ENCODE results near the gene WWOX.

WWOX gene

DNA sequence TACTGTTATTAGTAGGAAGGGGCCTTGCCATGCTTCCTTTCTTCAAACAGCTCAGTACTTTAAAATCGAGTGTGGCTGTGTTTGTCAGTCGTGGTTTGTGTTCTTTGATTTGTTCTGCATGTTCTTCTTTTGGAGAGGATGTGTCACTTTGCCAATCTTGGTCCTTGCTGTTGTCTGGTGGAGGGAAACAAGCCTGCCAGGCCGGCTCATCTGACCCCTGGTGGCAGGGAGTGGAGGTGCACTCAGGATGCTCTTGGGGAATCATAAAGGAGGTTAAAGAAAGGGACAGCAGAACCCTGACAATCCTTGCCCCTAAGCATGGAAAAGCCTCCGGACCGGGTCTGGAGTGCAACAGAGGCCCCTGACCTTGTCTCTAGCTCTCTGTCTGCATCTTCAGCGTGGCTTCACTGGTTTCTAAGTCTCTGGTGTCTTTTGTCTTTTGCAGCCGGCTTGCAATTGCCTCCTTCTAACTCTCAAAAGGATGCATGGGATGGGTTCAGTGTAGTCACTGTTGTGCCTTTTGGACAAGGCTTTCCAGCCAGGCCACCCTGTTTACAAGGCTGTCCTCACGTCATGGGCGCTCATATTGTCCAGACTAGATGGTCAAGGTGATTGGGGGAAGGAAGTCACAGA is 135.8 kb downstream of the WWOX start:
- DNase-seq = no peak

DNA sequence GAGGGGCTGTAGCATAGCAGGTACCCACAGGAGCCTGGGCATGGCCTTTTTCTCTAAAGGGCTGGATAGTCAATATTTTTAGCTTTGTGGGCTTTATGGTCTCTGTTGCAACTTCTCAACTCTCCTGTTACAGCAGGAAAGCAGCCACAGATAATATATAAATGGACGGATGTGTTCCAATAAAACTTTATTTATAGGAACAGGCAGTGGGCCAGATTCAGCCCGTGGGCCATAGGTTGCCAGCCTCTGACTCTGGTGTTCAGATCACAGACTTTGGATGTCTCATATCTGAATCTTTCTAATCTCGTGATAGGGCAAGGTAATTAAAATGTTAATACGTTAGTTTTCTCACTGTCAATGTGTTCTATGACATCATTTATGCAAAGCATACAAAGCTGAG is 136.4 kb downstream of the WWOX start:
- no peak for DNase-seq

DNA sequence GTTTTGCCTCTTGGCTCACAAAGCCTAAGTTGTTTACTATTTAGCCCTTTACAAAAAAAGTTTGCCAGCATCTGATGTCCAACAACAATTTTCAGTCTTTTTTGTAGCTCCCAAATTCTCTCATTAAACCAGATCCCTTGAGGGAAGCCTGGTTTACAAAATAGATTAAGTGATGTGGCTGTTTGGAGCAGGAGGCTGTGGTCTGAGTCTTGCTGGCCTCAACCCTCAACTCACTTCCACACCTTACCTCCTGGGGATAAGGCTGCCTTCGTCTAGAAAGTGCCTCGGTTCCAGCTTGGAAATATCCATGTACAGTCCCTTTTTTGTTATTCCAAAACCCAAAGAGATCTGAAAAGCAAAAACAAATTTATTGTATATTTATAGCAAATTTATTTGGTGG is 138.4 kb downstream of the WWOX start:
- no peak for DNase-seq

DNA sequence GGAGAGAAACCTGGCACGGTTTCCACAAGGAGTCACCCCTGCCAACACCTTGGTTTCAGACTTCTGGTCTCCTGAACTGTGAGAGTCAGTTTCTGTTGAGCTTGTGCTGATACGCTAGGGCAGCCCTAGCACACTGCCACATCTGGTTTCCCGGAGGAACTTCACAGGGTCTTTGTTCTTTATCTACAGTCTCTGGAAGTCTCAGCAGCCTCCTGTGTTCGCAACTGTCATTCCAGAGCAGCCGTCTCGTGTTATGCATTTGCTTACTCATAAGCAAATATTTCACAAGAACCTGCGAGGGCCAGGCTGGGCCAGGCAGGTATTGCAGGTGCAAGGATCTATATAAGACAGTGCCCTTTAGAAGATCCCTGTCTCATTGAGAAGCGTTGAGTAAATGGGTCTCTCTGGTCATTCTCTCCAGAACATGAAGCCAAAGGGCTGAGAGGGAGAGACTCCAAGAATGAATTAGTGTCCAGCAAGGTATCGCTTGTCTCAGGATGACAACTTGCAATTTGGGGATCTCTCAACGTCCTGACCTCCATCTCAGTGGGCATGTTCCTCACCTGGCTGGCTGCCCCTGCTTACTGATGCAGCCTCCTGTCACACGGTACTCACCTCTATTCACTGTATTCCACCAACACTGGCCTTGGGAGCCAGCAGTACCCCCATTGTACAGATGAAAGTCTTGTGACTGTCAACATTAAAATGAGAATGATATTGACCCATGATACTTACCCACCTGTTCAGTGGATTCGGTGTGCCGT is 141.2 kb downstream of the WWOX start:
- no peak for DNase-seq

DNA sequence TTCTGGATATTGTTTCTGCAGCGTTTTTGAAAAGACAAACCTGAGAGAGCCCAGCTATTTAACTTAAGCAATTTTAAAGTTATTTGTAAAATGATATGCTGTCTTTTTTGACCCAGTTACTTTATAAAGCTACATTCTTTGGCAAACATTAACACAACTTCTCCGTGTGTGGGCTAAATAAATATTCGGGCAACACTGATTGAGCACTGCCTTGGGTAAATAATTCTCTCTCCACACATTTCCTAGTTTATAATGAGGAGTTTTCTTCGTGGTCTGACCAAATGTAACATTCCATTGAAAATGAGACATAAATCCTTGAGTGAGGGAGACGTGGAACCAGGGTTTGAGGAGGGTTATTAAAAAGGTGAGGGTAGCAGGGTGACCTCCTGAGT is 142.8 kb downstream of the WWOX start:
- no peak for DNase-seq

DNA sequence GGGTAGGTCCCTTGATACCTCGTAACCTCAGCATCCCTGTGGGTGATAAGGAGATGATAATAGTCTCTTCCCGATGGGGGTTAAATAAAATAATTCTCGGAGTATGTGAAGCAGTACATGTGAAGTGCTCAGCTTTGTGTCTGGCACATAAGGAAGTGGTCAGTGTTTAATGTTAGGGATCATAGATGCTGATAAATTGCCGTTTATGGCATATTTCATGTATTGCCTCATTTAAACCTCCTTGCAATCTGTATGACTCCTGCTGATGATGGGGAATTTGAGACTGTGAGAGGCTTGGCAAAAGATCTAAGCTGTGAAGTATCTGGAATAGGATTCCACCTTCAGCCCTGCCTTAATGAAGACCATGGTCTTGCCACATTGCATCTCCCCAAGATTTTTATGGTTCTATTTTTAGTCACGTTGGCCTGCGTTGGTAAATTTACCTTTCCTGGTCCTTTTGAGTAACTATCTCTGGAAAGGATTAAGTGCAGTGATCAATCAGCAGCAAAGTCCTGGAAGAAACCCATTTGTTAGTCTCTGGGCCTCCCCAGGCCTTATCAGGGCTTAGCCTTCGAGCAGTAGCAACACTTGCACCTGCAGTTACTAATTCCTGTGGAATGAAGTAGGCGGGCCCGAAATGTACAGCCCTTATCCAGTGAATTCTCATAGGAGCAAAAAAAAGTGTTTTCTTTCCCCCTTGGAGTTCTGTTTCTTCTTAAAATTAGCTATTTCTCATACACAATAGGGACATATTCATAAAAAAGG is 144.9 kb downstream of the WWOX start:
- DNase-seq = no peak

DNA sequence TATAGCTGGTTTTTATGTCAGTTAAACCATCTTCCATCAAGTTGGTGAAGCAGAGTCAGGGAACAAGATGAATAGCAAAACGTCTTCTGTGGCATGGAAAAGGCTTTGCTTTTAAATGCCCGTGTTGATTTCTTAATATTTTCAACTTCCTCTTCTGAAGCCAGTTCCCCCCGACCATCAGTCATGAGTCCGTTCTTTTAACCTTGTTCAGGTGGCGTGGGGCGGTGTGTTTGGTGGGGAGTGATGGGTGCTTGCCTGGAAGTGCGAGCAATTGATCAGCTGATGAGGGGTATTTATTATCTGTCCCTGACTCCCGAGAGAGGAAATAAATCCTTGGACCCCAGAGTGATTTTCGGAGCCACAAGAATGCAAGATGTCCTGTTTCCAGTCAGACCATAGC is 147.1 kb downstream of the WWOX start:
- DNase-seq = no peak

DNA sequence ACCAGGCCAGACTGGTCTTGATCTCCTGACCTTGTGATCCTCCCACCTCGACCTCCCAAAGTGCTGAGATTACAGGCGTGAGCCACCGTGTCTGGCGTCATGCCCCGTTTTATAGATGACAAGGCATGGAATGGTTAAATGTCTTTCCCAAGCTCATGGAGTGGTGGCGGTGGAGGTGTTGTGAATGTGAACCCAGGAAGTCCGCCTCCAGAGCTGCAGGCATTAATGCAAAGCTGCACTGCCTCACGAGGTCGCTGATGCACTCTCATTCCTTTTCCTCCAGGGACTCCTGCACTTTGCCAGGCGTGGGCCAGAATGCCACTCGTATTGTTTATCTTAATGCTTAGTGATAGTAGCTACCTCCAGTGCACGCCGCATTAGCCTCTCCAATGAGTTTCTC is 149.6 kb downstream of the WWOX start:
- DNase-seq = no peak

DNA sequence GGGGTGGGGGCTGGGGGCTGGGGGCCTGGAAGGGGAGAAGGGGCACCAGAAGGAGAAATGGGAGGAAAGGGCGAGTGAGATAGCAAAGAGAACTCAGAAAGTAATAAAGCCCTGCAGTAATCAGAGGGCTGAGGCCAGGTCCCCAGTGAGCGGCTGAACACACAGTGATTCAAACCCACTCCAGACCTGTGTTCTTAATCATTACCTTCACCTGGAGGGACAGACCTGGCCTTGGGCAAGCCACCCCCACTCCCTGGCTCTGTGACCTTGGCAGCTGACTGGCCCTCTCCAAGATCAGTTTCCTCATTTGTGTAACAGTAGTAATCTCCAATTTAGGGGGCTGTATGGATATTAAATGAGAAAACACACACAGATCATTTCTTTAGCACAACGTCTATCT is 150.4 kb downstream of the WWOX start:
- no peak for DNase-seq

DNA sequence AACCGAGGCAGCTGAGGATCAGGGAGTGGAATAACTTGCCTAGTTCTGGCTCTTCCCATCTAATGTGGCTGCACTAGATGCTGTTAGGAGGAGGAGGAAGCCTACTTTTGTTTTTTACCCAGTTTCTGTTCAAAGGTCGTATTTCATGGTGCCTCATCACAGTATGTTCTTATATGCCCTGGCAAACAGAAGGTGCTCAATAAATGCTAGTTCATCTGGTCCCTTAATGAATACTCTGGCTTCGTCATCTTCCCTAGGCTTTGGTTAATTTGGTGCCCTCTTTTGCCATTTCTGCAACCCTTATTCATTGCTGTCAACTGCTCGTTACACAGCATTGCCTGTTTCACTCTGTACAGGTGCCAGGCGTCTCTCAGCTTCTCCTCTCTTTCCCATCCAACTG is 151.7 kb downstream of the WWOX start:
- no peak for DNase-seq

DNA sequence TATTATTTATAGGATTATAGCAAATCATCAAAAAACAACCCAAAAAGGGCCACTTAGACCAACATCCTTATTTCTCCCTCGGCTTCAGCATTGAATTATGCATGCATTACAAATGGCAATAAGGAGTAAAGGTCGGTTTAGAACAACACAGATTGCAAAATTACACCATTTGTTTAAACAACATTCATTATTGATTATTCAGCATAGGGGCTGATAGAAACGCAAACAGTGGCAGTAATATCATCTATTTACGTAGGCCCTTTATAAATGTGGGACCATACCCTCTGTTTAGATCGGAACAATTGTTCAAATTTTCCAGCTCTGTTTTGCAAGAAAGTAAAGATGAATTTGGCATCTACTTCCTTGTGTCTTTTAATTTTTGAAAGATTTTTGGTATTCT is 153.3 kb downstream of the WWOX start:
- no peak for DNase-seq

DNA sequence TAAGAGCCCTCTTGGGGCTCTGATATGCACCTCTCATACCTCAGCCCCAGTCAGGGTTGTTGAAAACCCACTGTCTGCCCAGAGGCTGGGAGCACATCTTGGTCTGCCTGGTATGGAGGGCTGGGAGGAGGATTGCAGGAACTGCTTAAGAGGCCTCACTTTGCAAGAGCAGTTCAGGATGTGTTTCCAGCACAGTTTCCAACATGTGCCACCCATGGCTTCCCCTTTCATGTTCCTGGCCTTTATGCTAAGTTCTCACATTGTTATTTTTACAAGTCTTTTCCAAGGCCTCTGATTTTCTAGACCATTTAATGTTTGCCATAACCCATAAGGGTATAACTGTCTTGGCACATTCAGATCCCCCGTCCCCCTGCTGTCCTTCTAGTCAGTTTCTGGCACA is 155.4 kb downstream of the WWOX start:
- no peak for DNase-seq

DNA sequence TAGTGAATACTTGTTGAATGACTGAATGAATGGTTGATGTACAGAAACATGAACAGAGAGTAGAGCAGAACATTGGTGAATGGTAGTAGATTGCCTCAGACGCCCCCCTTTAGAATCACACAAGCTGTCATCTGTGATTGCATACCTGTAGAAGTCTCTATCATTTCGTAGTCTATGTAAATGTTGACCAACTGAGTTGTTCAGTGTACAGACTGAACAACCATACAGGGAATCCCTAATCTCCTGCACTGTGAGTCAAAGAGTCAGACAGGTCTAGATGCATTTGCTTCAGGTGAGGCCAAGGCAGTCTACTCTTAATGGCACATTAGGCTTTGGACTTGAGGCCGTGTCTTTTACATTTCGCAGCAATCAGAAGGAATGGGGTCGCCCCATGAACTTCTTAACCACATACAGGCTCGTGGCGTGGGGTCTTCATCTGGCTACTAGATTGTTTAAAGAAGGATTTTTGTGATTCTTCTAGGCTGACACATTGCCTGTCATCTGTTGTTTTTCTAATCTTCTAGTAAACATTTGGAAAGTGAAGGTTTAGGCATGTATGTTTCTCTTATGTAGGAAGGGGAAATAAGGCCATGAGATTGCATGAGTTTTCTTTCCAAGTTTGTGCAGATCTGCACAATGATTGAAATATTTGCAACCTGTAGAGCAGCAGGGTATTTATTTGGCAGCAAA is 157.4 kb downstream of the WWOX start:
- DNase-seq = no peak

DNA sequence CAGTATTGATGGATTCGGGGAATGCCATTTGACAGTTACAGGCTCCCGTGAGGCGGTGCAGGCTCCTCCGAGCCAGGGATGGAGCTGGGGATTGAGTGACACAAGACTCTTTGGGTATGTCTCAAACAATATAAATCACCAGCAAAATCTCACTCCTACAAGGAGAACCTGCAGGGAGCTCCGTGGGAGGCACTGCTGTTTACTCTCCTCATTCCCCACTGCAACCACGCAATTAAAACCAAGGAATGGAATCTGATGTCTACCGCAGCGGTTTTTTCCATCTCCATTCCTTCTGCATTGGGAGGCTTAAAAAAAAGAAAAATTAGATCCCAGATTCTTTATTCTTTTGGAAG is 157.9 kb downstream of the WWOX start:
- DNase-seq = no peak

DNA sequence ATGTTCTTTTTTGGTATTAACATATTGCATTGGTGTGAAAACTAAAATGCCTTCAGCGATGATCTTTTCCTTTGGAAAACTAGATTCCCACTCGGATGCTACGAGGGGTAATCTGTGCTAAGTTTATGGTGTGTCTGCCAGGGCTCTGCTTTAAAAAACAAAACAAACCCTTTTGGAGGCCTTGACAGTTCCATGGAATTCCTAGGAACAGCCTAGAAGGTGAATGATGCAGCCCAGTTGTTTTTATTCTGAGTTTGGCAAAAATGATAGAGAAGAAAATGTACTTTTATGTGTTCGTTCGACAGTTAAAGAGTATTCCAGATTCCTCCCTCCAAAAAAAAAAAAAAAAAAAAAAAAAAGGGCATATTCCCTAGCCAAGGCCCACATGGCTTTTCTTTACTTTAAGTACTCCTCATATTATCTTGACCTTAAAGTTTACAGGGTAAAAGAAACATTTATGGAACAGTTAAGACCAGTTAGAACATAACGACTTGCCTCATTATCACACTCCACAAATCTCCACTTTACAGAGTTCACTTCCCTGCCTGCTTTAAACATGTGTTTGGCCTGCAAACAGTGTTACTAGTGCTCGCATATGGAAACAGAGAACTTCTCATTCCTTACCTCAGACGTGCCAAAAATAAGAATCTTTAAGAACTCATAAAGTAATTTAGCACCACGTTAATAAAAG is 159.1 kb downstream of the WWOX start:
- DNase-seq = no peak

DNA sequence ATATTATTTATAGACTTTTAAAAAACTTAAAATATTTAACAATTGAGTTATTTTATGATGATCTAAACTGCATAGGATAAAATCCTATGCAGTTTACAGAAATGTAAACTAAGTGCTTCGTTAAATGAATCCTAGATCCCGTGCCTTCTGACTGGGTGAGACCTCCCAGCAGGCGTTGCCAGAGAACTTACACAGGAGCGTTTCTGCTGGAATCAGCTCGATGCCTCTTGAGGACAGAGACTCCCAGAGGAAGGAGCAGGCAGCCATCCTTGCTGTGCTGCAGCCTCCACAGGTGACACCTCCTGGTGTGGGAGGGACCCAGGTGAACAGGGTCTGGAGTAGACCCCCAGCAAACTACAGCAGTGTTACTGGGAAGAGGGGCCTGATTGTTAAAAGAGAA is 160.4 kb downstream of the WWOX start:
- no peak for DNase-seq

DNA sequence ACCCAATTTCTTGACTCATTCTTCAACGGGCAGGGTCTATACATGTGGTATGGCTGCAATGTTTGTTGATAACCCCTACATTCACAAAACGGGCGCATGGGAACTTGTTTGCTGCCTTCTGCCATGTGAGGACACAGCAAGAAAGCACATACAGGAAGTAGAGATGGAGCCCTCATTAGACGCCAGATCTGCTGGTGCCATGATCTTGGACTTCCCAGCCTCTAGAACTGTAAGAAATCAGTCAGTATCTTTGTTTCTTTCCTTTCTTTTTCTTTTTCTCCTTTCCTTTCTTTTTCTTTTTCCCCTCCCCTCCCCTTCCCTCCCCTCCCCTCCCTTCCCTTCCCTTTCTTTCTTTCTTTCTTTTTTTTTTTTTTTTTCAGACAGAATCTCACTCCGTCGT is 165.2 kb downstream of the WWOX start:
- DNase-seq = no peak

DNA sequence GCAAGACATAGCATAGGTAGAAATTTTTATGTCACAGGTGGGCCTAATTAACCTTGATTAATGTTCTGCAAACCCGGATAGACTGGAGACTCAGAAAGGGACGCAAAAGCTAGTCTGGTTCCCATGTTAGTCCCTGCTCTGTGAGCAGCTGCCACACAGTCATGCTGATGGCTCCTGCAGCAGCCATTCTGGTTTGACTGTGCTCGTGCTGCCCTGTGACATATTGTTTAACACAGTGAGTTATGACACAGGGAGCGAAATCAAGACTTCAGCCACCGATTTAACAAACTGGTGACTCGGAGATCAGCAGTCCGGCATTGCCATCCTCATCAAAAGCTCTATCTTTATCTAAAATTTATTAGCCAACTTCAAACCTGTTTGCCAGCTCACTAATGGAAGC is 169.8 kb downstream of the WWOX start:
- no peak for DNase-seq

DNA sequence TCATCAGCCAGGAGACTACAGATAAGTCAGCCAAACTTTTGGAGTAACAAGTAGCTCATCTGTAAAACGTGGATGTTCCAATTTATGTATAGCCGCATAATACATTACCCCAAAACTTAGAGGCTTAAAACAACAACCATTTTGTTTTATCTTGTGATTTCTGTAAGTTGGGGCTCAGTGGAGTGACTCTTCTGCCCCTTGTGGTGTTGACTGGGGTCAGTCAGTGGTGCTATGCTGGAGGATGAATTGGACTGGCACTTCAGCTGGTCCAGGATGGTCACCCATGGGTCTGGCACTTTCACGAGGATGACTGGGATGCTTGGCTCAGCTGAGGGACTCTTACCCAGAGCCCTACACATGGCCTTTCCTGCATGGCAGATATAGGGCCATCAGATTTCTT is 172.5 kb downstream of the WWOX start:
- no peak for DNase-seq

DNA sequence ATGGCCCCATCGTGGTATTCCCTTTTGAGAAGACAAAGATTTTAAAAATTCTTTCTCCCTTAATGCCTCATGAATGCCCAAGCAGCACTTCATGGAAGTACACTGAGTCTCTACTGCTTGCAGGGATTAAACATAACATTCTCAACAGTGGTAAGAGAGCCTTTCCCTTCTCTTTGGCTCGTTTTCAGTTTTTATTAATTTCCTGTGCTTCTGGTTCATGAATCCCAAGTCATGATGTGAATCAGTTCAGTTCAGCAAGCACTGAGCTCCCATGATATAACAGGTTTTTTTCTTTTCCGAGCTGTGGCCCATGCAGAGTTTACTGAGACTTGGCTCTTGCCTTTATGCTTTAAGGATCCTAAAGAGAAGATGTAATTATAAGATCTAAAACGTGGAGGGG is 175.3 kb downstream of the WWOX start:
- no peak for DNase-seq

DNA sequence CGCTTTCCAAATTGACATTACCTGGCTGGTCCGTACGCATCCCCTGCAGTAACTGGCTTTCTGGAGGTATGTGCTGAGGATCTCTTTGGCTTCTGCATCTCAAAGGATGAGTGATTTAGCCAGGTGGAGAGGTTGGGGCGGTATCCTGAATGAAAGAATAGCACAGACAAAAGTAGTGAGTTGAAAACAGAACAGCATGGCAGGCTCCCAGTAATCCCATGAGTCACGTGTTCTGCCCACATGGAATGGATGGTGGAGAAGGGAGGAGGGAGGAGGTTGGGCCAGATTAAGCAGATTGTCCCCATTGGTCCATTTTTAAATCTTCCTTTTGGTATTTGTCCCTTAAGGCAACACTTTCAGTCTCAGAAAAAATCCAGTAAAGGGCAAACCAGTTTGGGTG is 176.0 kb downstream of the WWOX start:
- no peak for DNase-seq

DNA sequence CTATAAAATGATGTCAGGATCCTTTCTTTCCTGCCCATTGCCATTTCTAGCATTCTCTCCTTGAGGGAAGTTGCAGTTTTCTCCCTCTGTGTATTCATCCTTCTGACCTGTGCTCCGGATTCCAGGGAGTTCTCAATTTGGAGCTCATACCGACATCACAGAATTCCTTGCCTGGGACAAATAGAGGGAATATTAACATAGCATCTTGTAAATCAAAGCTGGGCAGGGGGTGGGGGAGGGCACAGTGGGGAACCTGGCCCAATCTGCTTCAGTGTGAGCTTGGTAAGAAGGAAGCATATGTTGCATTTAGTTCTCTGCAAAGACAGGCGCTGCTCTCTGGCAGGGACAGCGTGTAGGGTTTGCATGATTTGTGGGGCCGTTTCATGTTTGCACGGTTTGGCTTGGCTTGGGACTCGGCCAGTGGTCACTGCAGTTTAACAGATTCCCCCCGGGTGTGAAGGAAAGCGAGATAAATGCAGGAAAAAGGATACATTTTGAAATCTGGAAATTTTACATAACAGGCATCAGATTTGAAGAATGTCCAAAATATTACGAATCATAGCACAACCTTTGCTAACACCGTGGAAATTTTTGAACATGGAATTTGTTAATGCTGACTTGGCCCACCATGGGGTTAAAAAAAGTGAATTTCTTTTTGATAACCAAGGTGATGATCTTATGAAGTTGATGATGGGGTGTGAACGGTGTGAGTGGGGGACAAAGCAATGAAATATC is 178.0 kb downstream of the WWOX start:
- DNase-seq = no peak
